ENCODE results near the gene COPZ1. TPM values are rescaled to one million over a fixed set of nuclear protein-coding genes. Genes with fewer than 3 reads are reported as not detected.
A peak's percentile ranks its signal among the peaks of the same experiment; 100 is the strongest.

COPZ1 gene
- total RNA-seq, 1 donor from 2014 or later: 130 TPM

GRCh38 chr12:54398995-54399793 is 74.3 kb downstream of the COPZ1 start:
- intact Hi-C loops (cut with DNase I): loop anchor here (1.0 kb wide), 1 partner anchor 40 kb away; no protein-coding TSS in a partner anchor
- ATAC-seq (peak; percentile 83), DNase-seq (ENCODE audit: missing footprints) (peak; percentile 90)

- DNase-seq (ENCODE audit: missing footprints): no peak
- intact Hi-C loops (cut with DNase I): no loop called here
- ATAC-seq: no peak
These were observed 76.2 kb downstream of the COPZ1 start for GRCh38 chr12:54401119-54401518.

Small RNA genes within 50 kb of the gene (microRNA-seq; reads per million reads assigned to microRNA genes)
- 211 reads per million, percentile 60 among the genes with 10 or more reads in this experiment for gene MIR148B

Other genes starting within 250 kb of the COPZ1 start
- gene SMUG1, start 136.1 kb upstream of the COPZ1 start, total RNA-seq: 17.6 TPM
- gene CBX5, start 45.0 kb upstream of the COPZ1 start, total RNA-seq: 43.0 TPM
- gene HNRNPA1, start 44.4 kb upstream of the COPZ1 start, total RNA-seq: 371 TPM
- gene NFE2, start 24.1 kb upstream of the COPZ1 start, total RNA-seq: 1.1 TPM
- gene GPR84, start 39.4 kb downstream of the COPZ1 start, total RNA-seq: 0.22 TPM
- gene ZNF385A, start 59.6 kb downstream of the COPZ1 start, total RNA-seq: 11.6 TPM
- gene ITGA5, start 94.1 kb downstream of the COPZ1 start, total RNA-seq: 53.5 TPM
- gene GTSF1, start 148.5 kb downstream of the COPZ1 start, total RNA-seq: 0.38 TPM
- gene NCKAP1L, start 172.6 kb downstream of the COPZ1 start, total RNA-seq: 10.7 TPM
- 2.7 TPM for gene PDE1B, start 224.5 kb downstream of the COPZ1 start, total RNA-seq

All from Right ventricle myocardium inferior (tissue), 1 donor.